GM12878 (cell line): Measurements from ENCODE around the gene STAT3. TPM values are rescaled to one million over a fixed set of nuclear protein-coding genes. Genes with fewer than 3 reads are reported as not detected.

Experiments used
- ATAC-seq: fragments of 200-7000 bp; cut with Tn5 transposase; 3 replicates; pipeline ENCODE4 v1.9.1; 2020; ENCODE audit warnings: mild to moderate bottlenecking, moderate library complexity
- BruUV-seq: library from RNA; stranded (reverse); fragments of 400-500 nt; replicated peaks from 2 replicates; lab custom pipeline; 2021; lab: Mats Ljungman, UMichigan
- CTCF ChIA-PET: fragments of 300-600 bp; sonication (Branson Sonifier 250); formaldehyde crosslinking; extraction: SDS; loops from one replicate; lab custom pipeline; 2021; ENCODE audit warnings: inconsistent platforms; lab: Yijun Ruan, JAX
- POLR2A ChIA-PET: fragments of 350-600 bp; formaldehyde crosslinking; extraction: SDS; loops from one replicate; lab custom pipeline; 2021; ENCODE audit warnings: inconsistent platforms; lab: Charles Lee
- RAD21 ChIA-PET: fragments of 300-600 bp; sonication (Branson Sonifier 250); formaldehyde crosslinking; loops from one replicate; lab custom pipeline; 2023; ENCODE audit warnings: antibody characterized with exemption; ENCODE audit not compliant: unreplicated experiment; lab: Charles Lee
- SMC1A ChIA-PET: fragments of 300-600 bp; sonication (Branson Sonifier 250); formaldehyde crosslinking; loops from one replicate; lab custom pipeline; 2023; ENCODE audit not compliant: unreplicated experiment, uncharacterized antibody; lab: Charles Lee
- DNase-seq: peaks from one replicate; pipeline ENCODE4 v3.0.0-alpha.2; 2011; ENCODE audit warnings: low read depth, low spot score
- FAIRE-seq: peaks from 3 replicates; lab custom pipeline; 2011; peaks lifted over from hg19 to GRCh38; lab: Jason Lieb, UNC
- H2AFZ ChIP-seq: 2 replicates; pipeline ENCODE4 v1.6.0; 2011; ENCODE audit warnings: low read depth, low read length, control low read depth; ENCODE audit not compliant: control insufficient read depth
- H3K27ac ChIP-seq: 2 replicates; pipeline ENCODE4 v1.5.1; 2011; ENCODE audit warnings: control low read depth; ENCODE audit not compliant: control insufficient read depth, insufficient read depth
- H3K27me3 ChIP-seq, 2 experiments: replicated peaks in 1 of 2; 2 replicates each; pipeline versions ENCODE4 v1.6.0 to v1.6.1; 2011; ENCODE audit warnings: low read length in 1 of 2; ENCODE audit not compliant: control insufficient read depth in 2 of 2, insufficient read depth in 2 of 2
- H3K36me3 ChIP-seq, 2 experiments: 2 replicates each; pipeline ENCODE4 v1.5.1; 2011; ENCODE audit warnings: low read length in 1 of 2; ENCODE audit not compliant: control insufficient read depth in 2 of 2, insufficient read depth in 2 of 2
- H3K4me1 ChIP-seq: 2 replicates; pipeline ENCODE4 v1.6.1; 2011; ENCODE audit warnings: mild to moderate bottlenecking, low read length, moderate library complexity, mixed read lengths; ENCODE audit not compliant: control insufficient read depth, insufficient read depth
- H3K4me2 ChIP-seq: 2 replicates; pipeline ENCODE4 v1.6.0; 2011; ENCODE audit warnings: control low read depth; ENCODE audit not compliant: control insufficient read depth, insufficient read depth
- H3K4me3 ChIP-seq: fragments of 200-600 bp; sonication (generic); 2 replicates; pipeline ENCODE4 v1.5.1; 2016
- H3K79me2 ChIP-seq: 2 replicates; pipeline ENCODE4 v1.6.0; 2011; ENCODE audit warnings: low read length; ENCODE audit not compliant: control insufficient read depth, insufficient read depth
- H3K9ac ChIP-seq: 2 replicates; pipeline ENCODE4 v1.8.0; 2011; ENCODE audit warnings: low read length, control low read depth, mixed read lengths; ENCODE audit not compliant: control insufficient read depth, insufficient read depth
- H3K9me3 ChIP-seq: replicated peaks from 3 replicates; pipeline ENCODE4 v1.5.1; 2011; ENCODE audit warnings: mild to moderate bottlenecking, low read length; ENCODE audit not compliant: control insufficient read depth, insufficient read depth
- H4K20me1 ChIP-seq: 2 replicates; pipeline ENCODE4 v1.6.0; 2011; ENCODE audit not compliant: control insufficient read depth, insufficient read depth
- ETV6 ChIP-seq, 2 experiments: fragments of 450-650 bp in 1 of 2; IDR thresholded peaks in 1 of 2; conservative IDR thresholded peaks in 1 of 2; 2 replicates each; pipeline ENCODE4 v1.6.1; 2014; ENCODE audit warnings: antibody characterized with exemption in 1 of 2, borderline replicate concordance in 1 of 2, low read depth in 1 of 2, mild to moderate bottlenecking in 1 of 2, moderate library complexity in 1 of 2
- HDAC6 ChIP-seq: fragments of 200-600 bp; sonication (generic); IDR thresholded peaks from one replicate; pipeline ENCODE4 v1.8.0; 2017; ENCODE audit warnings: antibody characterized with exemption; ENCODE audit not compliant: unreplicated experiment
- MTA2 ChIP-seq: fragments of 450-650 bp; IDR thresholded peaks from 2 replicates; pipeline ENCODE4 v1.6.1; 2016; ENCODE audit warnings: low read depth, mild to moderate bottlenecking, moderate library complexity
- MTA3 ChIP-seq: IDR thresholded peaks from 2 replicates; pipeline ENCODE4 v1.6.1; 2012; ENCODE audit warnings: low read length, inconsistent platforms, borderline replicate concordance
- SIX5 ChIP-seq: IDR thresholded peaks from 2 replicates; pipeline ENCODE4 v1.6.1; 2011; ENCODE audit warnings: mild to moderate bottlenecking, low read depth, low read length, moderate library complexity; ENCODE audit not compliant: severe bottlenecking
- SRF ChIP-seq, 2 experiments: IDR thresholded peaks; 2 replicates each; pipeline ENCODE4 v1.6.1; 2011; ENCODE audit warnings: low read depth in 2 of 2, low read length in 2 of 2, mild to moderate bottlenecking in 1 of 2, moderate library complexity in 1 of 2
- SUPT20H ChIP-seq: IDR thresholded peaks from 2 replicates; pipeline ENCODE4 v1.6.1; 2011; ENCODE audit warnings: low read depth, mild to moderate bottlenecking, low read length, moderate library complexity, borderline replicate concordance; ENCODE audit not compliant: control insufficient read depth
- TBL1XR1 ChIP-seq: IDR thresholded peaks from 2 replicates; pipeline ENCODE4 v1.6.1; 2012; ENCODE audit warnings: low read depth, low read length, improper control_type of control experiment
- TCF12 ChIP-seq: IDR thresholded peaks from 2 replicates; pipeline ENCODE4 v1.6.1; 2011; ENCODE audit warnings: low read depth, mild to moderate bottlenecking, low read length
- ZNF207 ChIP-seq: fragments of 450-650 bp; IDR thresholded peaks from 2 replicates; pipeline ENCODE4 v1.6.1; 2014; ENCODE audit warnings: antibody characterized with exemption, mild to moderate bottlenecking, borderline replicate concordance
- ZNF274 ChIP-seq: IDR thresholded peaks from one replicate; pipeline ENCODE4 v1.8.0; 2011; ENCODE audit not compliant: insufficient read length, insufficient read depth
- WGBS: methylation state at CpG from one replicate; pipeline ENCODE4 v1.1.6; 2016; ENCODE audit warnings: low lambda C conversion rate; ENCODE audit not compliant: insufficient replicate concordance, insufficient coverage; ENCODE audit errors: missing lambda C conversion rate; 5-methylcytosine and 5-hydroxymethylcytosine counted together
- in situ Hi-C: fragments of 300-500 bp; cut with MboI; formaldehyde crosslinking; loops from 9 replicates; pipeline ENCODE4 v1.14.3; 2018; ENCODE audit warnings: mixed read lengths
- intact Hi-C: fragments of 100-400 bp; cut with micrococcal nuclease; formaldehyde crosslinking; loops from one replicate; pipeline ENCODE4 v1.14.2; 2022; ENCODE audit not compliant: unreplicated experiment
- polyA plus RNA-seq, 11 experiments: library from polyadenylated mRNA; depleted of rRNA in 4 of 11; unstranded in 6 of 11; stranded (reverse) in 5 of 11; fragments of >200 nt; fragmentation: Nextera tagmentation in 4 of 11; fragmentation: Illumina TruSeq in 1 of 11; extraction: Ambion mirVana in 4 of 11; extraction: Trizol in 1 of 11; gene quantifications; 1 replicate in 1 of 11; 2 replicates in 10 of 11; pipeline versions ENCODE4 v1.2.1 to v1.2.3, GENCODE V29; 2011 to 2016; ENCODE audit warnings: inconsistent platforms in 2 of 11, missing spikeins in 2 of 11, low read depth in 1 of 11
- total RNA-seq, 4 experiments: library from RNA; depleted of rRNA in 3 of 4; stranded (reverse); fragments of >200 nt in 3 of 4; fragmentation: Illumina TruSeq in 1 of 4; extraction: Trizol in 1 of 4; gene quantifications; 2 replicates each; pipeline versions ENCODE4 v1.2.1 to v1.2.3, GENCODE V29; 2013 to 2021
- TF ChIP-seq, protein P1 (sequence below): IDR thresholded peaks from 2 replicates; pipeline ENCODE4 v1.6.1; 2011; ENCODE audit warnings: low read depth, mild to moderate bottlenecking, low read length, moderate library complexity, borderline replicate concordance; ENCODE audit errors: extremely low read depth
- TF ChIP-seq, protein P2 (sequence below): fragments of 450-650 bp; IDR thresholded peaks from 2 replicates; pipeline ENCODE4 v1.6.1; 2014; ENCODE audit warnings: mild to moderate bottlenecking

STAT3 gene
- total and polyA plus RNA-seq, 10 of the 15 experiments (the other 5 are each of a cell fraction or from before 2014, with no cell fraction given): 18.4 to 96.4 (median 60.9) TPM

DNA sequence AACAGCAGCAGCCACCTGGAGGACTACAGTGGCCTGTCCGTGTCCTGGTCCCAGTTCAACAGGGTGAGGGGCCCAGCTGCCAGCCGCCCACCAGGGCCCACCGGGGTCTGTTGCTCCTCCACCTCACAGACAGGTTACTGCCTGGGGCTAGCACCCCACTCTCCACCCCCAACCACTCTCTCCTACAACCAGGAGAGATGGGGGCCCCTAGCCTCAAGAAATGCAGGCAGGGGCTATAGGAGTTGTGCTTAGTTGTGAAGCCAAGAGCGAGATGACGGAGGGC is 81.9 kb downstream of the STAT3 start:
- H3K4me2 ChIP-seq: no peak overlapping the region
- 100% methylated on average over 5 of the region's 5 CpGs for WGBS
- H3K27ac ChIP-seq: no peak overlapping the region
- ATAC-seq: no peak
- no peaks in the 10 kb centered on the region for H3K79me2 ChIP-seq
- H3K9me3 ChIP-seq: no peaks in the 10 kb centered on the region
- no peaks in the 10 kb centered on the region for H4K20me1 ChIP-seq
- BruUV-seq: no TSS peak
- RAD21 ChIA-PET: interaction anchor here (0.6 kb wide), 1 partner anchor 603 kb away, joined by 3 read pairs; no protein-coding TSS in a partner anchor
- POLR2A ChIA-PET: no interaction called here
- intact Hi-C loops (no loop called here), in situ Hi-C loops (no loop called here)
- no peak overlapping the region for H2AFZ ChIP-seq
- H3K4me3 ChIP-seq: no peak overlapping the region
- H3K27me3 ChIP-seq: no peaks in the 10 kb centered on the region
- H3K36me3 ChIP-seq: peaks cover 4 to 18% of the 10 kb centered on the region in 2 experiments; a peak in 3 of 4 replicates
- CTCF ChIA-PET: no interaction called here
- no peak for FAIRE-seq
- peaks cover 9% of the 10 kb centered on the region for H3K4me1 ChIP-seq
- no peak overlapping the region for H3K9ac ChIP-seq
- DNase-seq: no peak
- SMC1A ChIA-PET: no interaction called here
- TF ChIP-seq MTA3: no peak
- no peak for TF ChIP-seq SRF (IDR thresholded peaks at IDR 0.05; ENCODE audit: low read depth in 2 of 2, low read length in 2 of 2)
- TF ChIP-seq, protein P1, sequence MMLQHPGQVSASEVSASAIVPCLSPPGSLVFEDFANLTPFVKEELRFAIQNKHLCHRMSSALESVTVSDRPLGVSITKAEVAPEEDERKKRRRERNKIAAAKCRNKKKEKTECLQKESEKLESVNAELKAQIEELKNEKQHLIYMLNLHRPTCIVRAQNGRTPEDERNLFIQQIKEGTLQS: no peak
- TF ChIP-seq ZNF207: no peak
- no peak for TF ChIP-seq HDAC6
- TF ChIP-seq ZNF274: no peak
- TF ChIP-seq TBL1XR1: no peak
- TF ChIP-seq TCF12: no peak
- TF ChIP-seq ETV6 (conservative IDR thresholded peaks at IDR 0.05 in 1 of 2, IDR thresholded peaks at IDR 0.05 in 1 of 2; ENCODE audit: borderline replicate concordance in 1 of 2, low read depth in 1 of 2): no peak
- no peak for TF ChIP-seq SUPT20H
- TF ChIP-seq MTA2: no peak
- TF ChIP-seq, protein P2, sequence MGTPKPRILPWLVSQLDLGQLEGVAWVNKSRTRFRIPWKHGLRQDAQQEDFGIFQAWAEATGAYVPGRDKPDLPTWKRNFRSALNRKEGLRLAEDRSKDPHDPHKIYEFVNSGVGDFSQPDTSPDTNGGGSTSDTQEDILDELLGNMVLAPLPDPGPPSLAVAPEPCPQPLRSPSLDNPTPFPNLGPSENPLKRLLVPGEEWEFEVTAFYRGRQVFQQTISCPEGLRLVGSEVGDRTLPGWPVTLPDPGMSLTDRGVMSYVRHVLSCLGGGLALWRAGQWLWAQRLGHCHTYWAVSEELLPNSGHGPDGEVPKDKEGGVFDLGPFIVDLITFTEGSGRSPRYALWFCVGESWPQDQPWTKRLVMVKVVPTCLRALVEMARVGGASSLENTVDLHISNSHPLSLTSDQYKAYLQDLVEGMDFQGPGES: no peak
- no peak for TF ChIP-seq SIX5
